HCT116 (cell line): ENCODE results near the gene LUC7L. TPM values are rescaled to one million over a fixed set of nuclear protein-coding genes. Genes with fewer than 3 reads are reported as not detected.

ENCODE experiments used
- ATAC-seq: fragments of 200-7000 bp; cut with Tn5 transposase; 2 replicates; pipeline ENCODE4 v1.9.1; 2020; ENCODE audit warnings: mild to moderate bottlenecking, moderate library complexity
- BruUV-seq: library from RNA; stranded (reverse); fragments of 400-500 nt; replicated peaks from 2 replicates; lab custom pipeline; 2021; lab: Mats Ljungman, UMichigan
- CTCF ChIA-PET: fragments of 300-600 bp; sonication (Branson Sonifier 250); formaldehyde crosslinking; loops from one replicate; lab custom pipeline; 2021; ENCODE audit warnings: antibody characterized with exemption; lab: Charles Lee
- POLR2A ChIA-PET: fragments of 300-600, 350-600 bp; sonication (Branson Sonifier 250); formaldehyde crosslinking; loops from one replicate; lab custom pipeline; 2021; ENCODE audit warnings: antibody characterized with exemption; lab: Charles Lee
- RAD21 ChIA-PET, 2 experiments: fragments of 300-600 bp; sonication (Branson Sonifier 250); formaldehyde crosslinking; loops; one replicate each; lab custom pipeline; 2023; ENCODE audit warnings: low total read pairs in 2 of 2; ENCODE audit not compliant: uncharacterized antibody in 2 of 2, unreplicated experiment in 2 of 2, low non-redundant PET in 1 of 2; lab: Charles Lee
- DNase-seq: peaks from one replicate; pipeline ENCODE4 v3.0.0-alpha.2; 2010; ENCODE audit warnings: low read depth, low spot score
- H2AFZ ChIP-seq: fragments of 200-600 bp; shearing (Covaris generic), sonication (generic); 2 replicates; pipeline ENCODE4 v1.6.1; 2017; ENCODE audit warnings: low read depth, mixed run types, mixed read lengths, antibody characterized with exemption, low read length; ENCODE audit not compliant: poor library complexity, severe bottlenecking
- H3K27ac ChIP-seq: 2 replicates; pipeline ENCODE4 v1.5.1; 2012; ENCODE audit warnings: low read depth, low read length
- H3K27me3 ChIP-seq: fragments of 200-600 bp; sonication (generic); 2 replicates; pipeline ENCODE4 v1.6.1; 2016; ENCODE audit warnings: mixed run types, low read length, mixed read lengths; ENCODE audit not compliant: insufficient read depth
- H3K36me3 ChIP-seq, 2 experiments: fragments of 200-500 bp in 1 of 2; fragments of 200-600 bp in 1 of 2; sonication (Bioruptor generic) in 1 of 2; sonication (generic) in 1 of 2; 2 replicates each; pipeline versions ENCODE4 v1.5.1 to v1.6.1; 2014 to 2016; ENCODE audit warnings: low read length in 2 of 2, inconsistent platforms in 1 of 2, mixed read lengths in 1 of 2, mixed run types in 1 of 2; ENCODE audit not compliant: insufficient read depth in 2 of 2, control insufficient read depth in 1 of 2
- H3K4me1 ChIP-seq, 2 experiments: fragments of 200-600 bp in 1 of 2; sonication (generic) in 1 of 2; 2 replicates each; pipeline versions ENCODE4 v1.5.1 to v1.6.1; 2012 to 2017; ENCODE audit warnings: low read length in 2 of 2, inconsistent platforms in 1 of 2, mild to moderate bottlenecking in 1 of 2, mixed read lengths in 1 of 2, mixed run types in 1 of 2, moderate library complexity in 1 of 2; ENCODE audit not compliant: insufficient read depth in 2 of 2, control insufficient read depth in 1 of 2
- H3K4me2 ChIP-seq: fragments of 200-600 bp; sonication (generic); 2 replicates; pipeline ENCODE4 v1.6.1; 2017; ENCODE audit warnings: mixed run types, low read length, mixed read lengths
- H3K4me3 ChIP-seq, 2 experiments: fragments of 200-600 bp in 1 of 2; sonication (generic) in 1 of 2; replicated peaks in 1 of 2; 2 replicates each; pipeline ENCODE4 v1.5.1; 2011 to 2016; ENCODE audit warnings: low read length in 2 of 2, control low read depth in 1 of 2, low read depth in 1 of 2, mild to moderate bottlenecking in 1 of 2, mixed read lengths in 1 of 2, mixed run types in 1 of 2
- H3K79me2 ChIP-seq: fragments of 200-600 bp; sonication (generic); 2 replicates; pipeline ENCODE4 v1.6.1; 2017; ENCODE audit warnings: mild to moderate bottlenecking, mixed run types, low read length, moderate library complexity, mixed read lengths; ENCODE audit not compliant: insufficient read depth
- H3K9ac ChIP-seq: fragments of 200-600 bp; sonication (generic); 2 replicates; pipeline ENCODE4 v1.6.1; 2016; ENCODE audit warnings: low read length, mixed read lengths
- H3K9me2 ChIP-seq: fragments of 200-600 bp; sonication (generic), shearing (Covaris generic); 2 replicates; pipeline ENCODE4 v1.6.1; 2017; ENCODE audit warnings: mixed run types, mild to moderate bottlenecking, moderate library complexity; ENCODE audit not compliant: insufficient read depth
- H3K9me3 ChIP-seq, 2 experiments: fragments of 200-500 bp in 1 of 2; fragments of 200-600 bp in 1 of 2; sonication (Bioruptor generic) in 1 of 2; sonication (generic) in 1 of 2; 2 replicates each; pipeline ENCODE4 v1.6.1; 2014 to 2017; ENCODE audit warnings: low read length in 2 of 2, mixed read lengths in 2 of 2, inconsistent platforms in 1 of 2, low read depth in 1 of 2, mild to moderate bottlenecking in 1 of 2, mixed run types in 1 of 2, moderate library complexity in 1 of 2; ENCODE audit not compliant: control insufficient read depth in 1 of 2, insufficient read depth in 1 of 2
- H4K20me1 ChIP-seq: fragments of 200-600 bp; sonication (generic), shearing (Covaris generic); 2 replicates; pipeline ENCODE4 v1.6.1; 2017; ENCODE audit warnings: mixed run types, mild to moderate bottlenecking, moderate library complexity; ENCODE audit not compliant: insufficient read depth
- EGR1 ChIP-seq: IDR thresholded peaks from 2 replicates; pipeline ENCODE4 v1.6.1; 2012; ENCODE audit warnings: low read depth
- ELF1 ChIP-seq: IDR thresholded peaks from 2 replicates; pipeline ENCODE4 v1.6.1; 2012; ENCODE audit warnings: low read depth, borderline replicate concordance
- EZH2 ChIP-seq: fragments of 200-600 bp; sonication (generic); IDR thresholded peaks from 2 replicates; pipeline ENCODE4 v1.6.1; 2017; ENCODE audit warnings: antibody characterized with exemption, mixed run types
- POLR2A ChIP-seq: IDR thresholded peaks from 2 replicates; pipeline ENCODE4 v1.7.0; 2011; ENCODE audit warnings: borderline replicate concordance; ENCODE audit not compliant: insufficient read depth, insufficient read length; ENCODE audit errors: extremely low read depth
- POLR2AphosphoS5 ChIP-seq: IDR thresholded peaks from 2 replicates; pipeline ENCODE4 v1.6.1; 2011; ENCODE audit warnings: mild to moderate bottlenecking, low read depth, low read length, moderate library complexity
- REST ChIP-seq: IDR thresholded peaks from 2 replicates; pipeline ENCODE4 v1.6.1; 2012; ENCODE audit warnings: low read depth
- SIN3A ChIP-seq: IDR thresholded peaks from 2 replicates; pipeline ENCODE4 v1.6.1; 2012; ENCODE audit warnings: low read depth
- TCF7L2 ChIP-seq: IDR thresholded peaks from 2 replicates; pipeline ENCODE4 v1.7.0; 2011; ENCODE audit warnings: borderline replicate concordance, inconsistent platforms; ENCODE audit not compliant: insufficient read depth, insufficient read length; ENCODE audit errors: extremely low read depth
- ZFX ChIP-seq: fragments of 450-650 bp; IDR thresholded peaks from 2 replicates; pipeline ENCODE4 v1.6.1; 2017
- intact Hi-C: fragments of 100-400 bp; cut with micrococcal nuclease; formaldehyde crosslinking; loops from 2 replicates; pipeline ENCODE4 v1.10.0; 2022
- total RNA-seq: library from RNA; stranded (reverse); gene quantifications from one replicate; pipeline ENCODE4 v1.2.1, GENCODE V29; 2021; ENCODE audit not compliant: unreplicated experiment
- TF ChIP-seq, protein P1 (sequence below): IDR thresholded peaks from 2 replicates; pipeline ENCODE4 v1.6.1; 2011; ENCODE audit warnings: mild to moderate bottlenecking, low read length, moderate library complexity; ENCODE audit not compliant: insufficient replicate concordance; ENCODE audit errors: extremely low read depth
- TF ChIP-seq, protein P2 (sequence below): IDR thresholded peaks from 2 replicates; pipeline ENCODE4 v1.6.1; 2012

LUC7L gene
- total RNA-seq, 1 experiment from 2014 or later = 50.5 TPM

GRCh38 chr16:166375-167121, 62.7 kb downstream of the LUC7L start:
- Histone ChIP-seq H3K36me3 (no peaks in the 10 kb centered on the region), H3K27me3 (no peaks in the 10 kb centered on the region), H3K4me1 (peaks cover 0 to 14% of the 10 kb centered on the region in 2 experiments; a peak in 2 of 4 replicates), H3K9ac (no peak overlapping the region), H3K4me3 (no peak overlapping the region), H3K9me2 (no peaks in the 10 kb centered on the region), H3K27ac (no peak overlapping the region), H3K4me2 (no peak overlapping the region), H4K20me1 (no peaks in the 10 kb centered on the region), H2AFZ (no peak overlapping the region), H3K9me3 (no peaks in the 10 kb centered on the region), H3K79me2 (no peaks in the 10 kb centered on the region)
- no peak for DNase-seq
- intact Hi-C loops = no loop called here
- no peak for TF ChIP-seq POLR2A
- TF ChIP-seq EGR1 = no peak
- ChIA-PET POLR2A (no interaction called here), RAD21 (no interaction called here), CTCF (no interaction called here)
- no peak for ATAC-seq
- no TSS peak for BruUV-seq

DNA sequence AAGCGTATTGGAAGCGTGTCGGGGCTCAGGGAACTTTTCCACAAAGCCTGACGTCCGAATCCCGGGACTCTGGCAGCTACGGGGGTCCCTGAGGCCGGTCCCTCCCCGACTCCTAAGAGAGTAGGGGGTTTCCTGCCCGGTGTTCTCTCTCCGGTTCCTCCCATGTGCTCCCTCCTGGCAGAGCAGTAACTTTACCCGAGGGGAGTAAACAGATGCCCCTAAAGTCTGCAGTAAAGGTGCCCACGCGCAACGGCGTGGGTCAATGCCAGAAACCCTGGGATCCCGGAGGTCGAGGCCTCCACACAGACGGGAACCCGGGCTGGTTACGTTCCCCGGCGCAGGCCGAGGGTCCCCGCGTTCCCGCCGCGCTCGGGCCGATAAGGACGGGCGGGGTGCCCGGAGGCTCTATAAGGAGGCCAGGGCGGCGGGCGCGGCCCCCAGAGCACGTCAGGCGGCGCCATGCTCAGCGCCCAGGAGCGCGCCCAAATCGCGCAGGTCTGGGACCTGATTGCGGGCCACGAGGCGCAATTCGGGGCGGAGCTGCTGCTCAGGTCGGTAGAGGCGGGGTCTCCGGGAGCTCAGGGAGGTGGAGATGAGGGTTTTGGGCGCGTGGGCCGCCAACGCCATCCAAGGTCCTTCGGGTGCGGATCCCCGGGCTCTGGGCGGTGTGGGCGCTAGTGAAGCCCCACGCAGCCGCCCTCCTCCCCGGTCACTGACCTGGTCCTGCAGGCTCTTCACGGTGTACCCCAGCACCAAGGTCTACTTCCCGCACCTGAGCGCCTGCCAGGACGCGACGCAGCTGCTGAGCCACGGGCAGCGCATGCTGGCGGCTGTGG, 63.5 kb downstream of the LUC7L start, which contains the start of gene HBM:
Gene HBM (plus strand): TSS at position 440 of the 836 bp plus-strand sequence. CDS start 20 bp downstream, at position 460.
- CTCF ChIA-PET = no interaction called here
- RAD21 ChIA-PET = no interaction called here
- H3K4me3 ChIP-seq = no peak within 1 kb of the TSS
- no peak for TF ChIP-seq POLR2A
- no peak for TF ChIP-seq EGR1
- TF ChIP-seq, protein P1, sequence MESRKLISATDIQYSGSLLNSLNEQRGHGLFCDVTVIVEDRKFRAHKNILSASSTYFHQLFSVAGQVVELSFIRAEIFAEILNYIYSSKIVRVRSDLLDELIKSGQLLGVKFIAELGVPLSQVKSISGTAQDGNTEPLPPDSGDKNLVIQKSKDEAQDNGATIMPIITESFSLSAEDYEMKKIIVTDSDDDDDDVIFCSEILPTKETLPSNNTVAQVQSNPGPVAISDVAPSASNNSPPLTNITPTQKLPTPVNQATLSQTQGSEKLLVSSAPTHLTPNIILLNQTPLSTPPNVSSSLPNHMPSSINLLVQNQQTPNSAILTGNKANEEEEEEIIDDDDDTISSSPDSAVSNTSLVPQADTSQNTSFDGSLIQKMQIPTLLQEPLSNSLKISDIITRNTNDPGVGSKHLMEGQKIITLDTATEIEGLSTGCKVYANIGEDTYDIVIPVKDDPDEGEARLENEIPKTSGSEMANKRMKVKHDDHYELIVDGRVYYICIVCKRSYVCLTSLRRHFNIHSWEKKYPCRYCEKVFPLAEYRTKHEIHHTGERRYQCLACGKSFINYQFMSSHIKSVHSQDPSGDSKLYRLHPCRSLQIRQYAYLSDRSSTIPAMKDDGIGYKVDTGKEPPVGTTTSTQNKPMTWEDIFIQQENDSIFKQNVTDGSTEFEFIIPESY = no peak
- no peak for TF ChIP-seq POLR2AphosphoS5
- no peak for TF ChIP-seq ELF1
- no peak for TF ChIP-seq SIN3A
- no peak for TF ChIP-seq TCF7L2
- TF ChIP-seq ZFX = no peak
- TF ChIP-seq, protein P2, sequence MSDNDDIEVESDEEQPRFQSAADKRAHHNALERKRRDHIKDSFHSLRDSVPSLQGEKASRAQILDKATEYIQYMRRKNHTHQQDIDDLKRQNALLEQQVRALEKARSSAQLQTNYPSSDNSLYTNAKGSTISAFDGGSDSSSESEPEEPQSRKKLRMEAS = no peak
- TF ChIP-seq REST = no peak
- no peak for TF ChIP-seq EZH2

More for the DNA sequence above, 63.5 kb downstream of the LUC7L start, which contains the start of gene HBM:
- H4K20me1 ChIP-seq = no peaks in the 10 kb centered on the region
- no peaks in the 10 kb centered on the region for H3K27me3 ChIP-seq
- no peak within 1 kb of the TSS for H2AFZ ChIP-seq
- H3K79me2 ChIP-seq = no peaks in the 10 kb centered on the region
- no peak within 1 kb of the TSS for H3K4me2 ChIP-seq
- H3K36me3 ChIP-seq = no peaks in the 10 kb centered on the region
- POLR2A ChIA-PET = no interaction called here
- ATAC-seq = no peak
- BruUV-seq = no TSS peak
- H3K9me3 ChIP-seq = no peaks in the 10 kb centered on the region
- intact Hi-C loops = no loop called here
- H3K27ac ChIP-seq = no peak within 1 kb of the TSS
- no peak for DNase-seq
- no peak within 1 kb of the TSS for H3K9ac ChIP-seq
- H3K9me2 ChIP-seq = no peaks in the 10 kb centered on the region
- H3K4me1 ChIP-seq = peaks cover 0 to 14% of the 10 kb centered on the region in 2 experiments; a peak in 2 of 4 replicates
